ENCODE measurements around the gene ETV1.

GRCh38 chr7:13949445-13949844, 40.0 kb downstream of the ETV1 start:
- no peak for TF ChIP-seq CTCF (IDR thresholded peaks at IDR 0.05)
- no peak for TF ChIP-seq POLR2A (IDR thresholded peaks at IDR 0.05)

All from lower leg skin (tissue), 3 donors.